Left colon (tissue), 2 donors: ENCODE measurements around the gene RPL15. TPM values are rescaled to one million over a fixed set of nuclear protein-coding genes. Genes with fewer than 3 reads are reported as not detected.

ENCODE experiments used
- ATAC-seq: fragments of 200-7000 bp; cut with Tn5 transposase; one replicate; pipeline ENCODE4 v1.9.1; 2020; ENCODE audit warnings: mild to moderate bottlenecking, moderate library complexity
- DNase-seq, 2 donors: peaks; one replicate each; pipeline ENCODE4 v3.0.0-alpha.2; 2020
- intact Hi-C, 2 donors: fragments of 100-400 bp; cut with DNase I in 1 of 2; cut with micrococcal nuclease in 1 of 2; formaldehyde crosslinking; loops; one replicate each; pipeline versions ENCODE4 v1.11.2 to v1.14.0; 2022; cut with DNase I, micrococcal nuclease
- total RNA-seq, 2 donors: library from RNA; stranded (reverse); fragmentation: NEBNext Ultra II Directional; extraction: Animal tissue kit (Norgen Biotek cat#: 25700); gene quantifications; one replicate each; pipeline ENCODE4 v1.2.1, GENCODE V29; 2021
- donor health status: DM: no; HTN: no; CAD: no.
- donor health status: DM: yes; HTN: yes; CAD: no.

The RPL15 gene
- total RNA-seq, 2 donors from 2014 or later = 1,192 to 1,307 TPM

DNA sequence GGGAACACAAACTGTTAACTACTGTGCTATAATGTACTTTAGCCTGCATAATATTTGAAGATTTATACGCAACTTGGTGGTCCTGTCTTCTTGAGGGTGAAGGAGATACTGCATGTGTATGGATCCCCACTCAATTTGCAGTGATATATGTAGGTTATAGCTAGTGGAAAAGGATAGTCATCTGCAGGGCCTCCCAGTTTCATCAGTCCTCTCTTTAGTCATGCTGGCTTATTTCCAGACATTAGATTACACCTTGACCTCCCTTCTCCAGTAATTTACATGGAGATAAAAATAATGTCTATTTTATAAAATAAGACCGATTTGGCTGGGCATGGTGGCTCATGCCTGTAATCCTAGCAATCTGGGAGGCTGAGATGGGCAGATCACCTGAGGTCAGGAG is 31.8 kb downstream of the RPL15 start:
- intact Hi-C loops = no loop called here
- no peak for ATAC-seq
- DNase-seq = no peak

DNA sequence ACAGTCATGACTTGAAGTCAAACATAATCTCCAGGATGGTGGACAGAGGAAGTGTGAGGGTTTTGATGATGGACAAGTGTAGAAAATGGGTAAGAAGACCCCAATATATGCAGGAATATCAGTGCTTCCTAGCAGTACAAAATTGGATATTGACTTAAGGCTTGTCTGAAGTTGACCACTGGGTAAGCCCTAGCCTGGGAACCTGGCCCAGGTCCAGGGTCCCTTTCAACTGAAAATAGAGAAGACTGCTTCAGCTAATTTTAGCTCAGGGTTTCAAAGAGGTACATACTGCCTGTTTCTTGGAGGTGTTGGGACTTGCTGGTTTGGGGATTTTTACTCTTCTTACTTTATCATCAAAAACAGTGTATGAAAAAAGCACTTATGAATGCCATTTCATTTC is 32.9 kb downstream of the RPL15 start:
- ATAC-seq = no peak
- intact Hi-C loops = no loop called here
- peak in 1 of 2 donors; percentile 42 for DNase-seq

DNA sequence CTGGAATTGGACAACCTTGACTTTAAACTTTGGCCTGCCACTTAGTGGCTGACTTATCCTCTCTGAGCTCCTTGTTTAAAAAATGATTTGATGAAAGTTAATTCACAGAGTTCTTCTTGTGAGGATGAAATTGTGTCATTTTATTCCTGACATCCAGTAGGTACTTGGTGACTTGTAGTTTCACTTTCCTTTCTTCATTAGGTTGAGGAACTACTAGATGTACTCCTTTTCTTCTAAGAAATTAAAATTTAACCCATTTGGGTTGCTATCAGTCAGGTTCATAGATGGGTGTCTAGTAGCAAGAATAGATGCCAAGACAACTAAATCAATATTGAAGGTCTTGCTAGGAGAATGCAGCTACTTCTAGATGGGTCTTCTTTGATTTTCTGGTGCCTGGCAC is 33.4 kb downstream of the RPL15 start:
- intact Hi-C loops = no loop called here

DNA sequence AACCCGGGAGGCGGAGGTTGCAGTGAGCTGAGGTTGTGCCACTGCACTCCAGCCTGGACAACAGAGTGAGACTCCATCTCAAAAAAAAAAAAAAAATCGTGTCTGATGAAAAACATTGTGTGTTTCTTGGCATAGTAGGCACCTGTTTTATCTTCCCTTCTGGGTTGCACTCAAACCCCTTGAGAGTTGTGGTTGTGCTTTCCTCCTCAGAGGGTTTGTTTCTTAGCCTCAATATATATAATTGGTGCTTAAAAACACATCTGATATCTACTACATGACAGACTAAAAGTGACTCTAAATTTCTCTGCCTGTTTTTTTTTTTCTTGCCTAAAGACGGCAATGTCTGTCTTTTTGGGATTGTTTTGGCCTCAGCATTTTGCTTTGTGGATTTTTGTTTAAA is 35.7 kb downstream of the RPL15 start:
- ATAC-seq (no peak), DNase-seq (no peak)
- intact Hi-C loops = no loop called here

More for the DNA sequence above, 33.4 kb downstream of the RPL15 start:
- ATAC-seq (no peak), DNase-seq (no peak)

DNA sequence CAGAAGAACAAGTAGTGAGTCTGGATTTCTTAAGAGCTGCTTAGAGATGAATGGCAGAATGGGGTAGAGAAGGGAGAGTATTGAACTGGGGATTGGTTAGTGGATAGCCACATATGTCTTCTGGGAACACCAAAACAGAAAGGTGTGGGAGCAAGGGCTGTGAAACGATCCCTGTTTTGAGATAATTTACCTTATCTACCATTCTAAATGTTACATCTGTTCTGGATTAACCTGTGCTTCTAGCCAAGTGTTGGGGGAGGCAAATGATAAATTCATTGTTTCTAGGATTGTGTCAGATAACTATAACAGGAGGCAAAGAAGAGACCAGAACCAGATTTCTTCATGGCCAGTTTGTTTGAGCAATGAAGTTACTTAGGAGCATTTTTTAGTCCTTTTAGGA is 36.6 kb downstream of the RPL15 start:
- ATAC-seq (no peak), DNase-seq (no peak)
- intact Hi-C loops = no loop called here

DNA sequence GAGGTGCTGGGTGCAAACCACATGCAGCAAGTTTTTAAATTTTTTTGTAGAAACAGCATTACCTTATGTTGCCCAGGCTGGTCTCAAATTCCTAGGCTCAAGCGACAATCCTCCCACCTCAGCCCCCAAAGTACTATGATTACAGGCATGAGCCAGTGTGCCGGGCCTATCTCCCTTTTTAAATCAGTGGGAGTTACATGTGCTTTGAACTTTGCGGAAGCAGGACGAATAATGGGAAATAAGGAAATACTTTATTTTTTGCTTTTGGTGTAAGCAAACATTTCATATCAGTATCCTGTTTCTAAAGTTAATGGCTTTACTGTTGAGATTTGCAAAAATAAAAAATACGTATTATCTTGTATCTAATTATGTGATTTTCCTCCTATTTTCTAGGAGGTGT is 37.2 kb downstream of the RPL15 start:
- ATAC-seq (peak; percentile 56), DNase-seq (no peak)
- intact Hi-C loops = no loop called here

DNA sequence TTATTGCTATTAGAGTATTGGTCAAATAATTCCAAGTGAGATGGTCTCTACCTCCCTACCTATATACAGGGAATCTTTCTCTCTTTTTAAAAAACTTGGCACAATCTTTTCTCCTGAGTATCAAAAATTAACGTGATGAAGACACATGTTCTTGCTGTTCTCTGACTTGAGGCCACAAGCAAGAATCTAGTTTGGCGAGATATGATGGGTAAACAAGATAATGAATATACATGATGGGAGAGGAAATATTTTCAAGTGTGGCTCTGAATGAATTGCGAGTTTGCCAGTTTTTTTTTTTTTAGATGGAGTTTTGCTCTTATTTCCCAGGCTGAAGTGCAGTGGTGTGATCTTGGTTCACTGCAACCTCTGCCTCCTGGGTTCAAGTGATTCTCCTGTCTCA is 39.8 kb downstream of the RPL15 start:
- intact Hi-C loops = no loop called here
- DNase-seq (no peak), ATAC-seq (no peak)

DNA sequence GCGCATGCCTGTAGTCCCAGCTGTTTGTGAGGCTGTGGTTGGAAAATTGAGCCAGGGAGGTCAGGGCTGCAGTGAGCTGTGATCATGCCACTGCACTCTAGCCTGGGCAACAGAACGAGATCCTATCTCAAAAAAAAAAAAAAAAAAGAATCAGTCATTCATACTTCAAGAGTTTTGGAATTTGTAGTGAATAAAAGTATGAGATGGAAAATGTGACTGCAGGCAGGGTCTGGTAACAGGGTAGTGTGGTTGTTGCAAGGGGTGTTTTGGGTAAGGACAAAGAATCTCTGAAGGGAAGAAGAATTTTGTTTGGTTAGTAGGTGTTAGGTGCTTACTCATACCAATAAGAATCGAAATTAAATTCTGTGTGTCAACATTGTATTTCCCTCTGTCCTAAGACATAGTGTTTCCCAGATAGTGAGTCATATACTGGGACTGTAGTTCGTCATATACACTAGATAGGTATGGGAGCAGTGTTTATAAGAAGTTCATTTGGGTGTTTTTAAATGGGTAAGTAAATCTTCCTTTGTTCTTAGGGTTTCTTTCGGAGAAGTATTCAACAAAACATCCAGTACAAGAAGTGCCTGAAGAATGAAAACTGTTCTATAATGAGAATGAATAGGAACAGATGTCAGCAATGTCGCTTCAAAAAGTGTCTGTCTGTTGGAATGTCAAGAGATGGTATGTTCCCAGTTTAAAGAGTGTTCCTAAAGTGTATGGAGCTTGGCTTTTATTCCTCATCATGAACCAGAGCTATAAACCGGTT is 42.4 kb downstream of the RPL15 start:
- DNase-seq (no peak), ATAC-seq (peak; percentile 88)
- intact Hi-C loops = no loop called here

DNA sequence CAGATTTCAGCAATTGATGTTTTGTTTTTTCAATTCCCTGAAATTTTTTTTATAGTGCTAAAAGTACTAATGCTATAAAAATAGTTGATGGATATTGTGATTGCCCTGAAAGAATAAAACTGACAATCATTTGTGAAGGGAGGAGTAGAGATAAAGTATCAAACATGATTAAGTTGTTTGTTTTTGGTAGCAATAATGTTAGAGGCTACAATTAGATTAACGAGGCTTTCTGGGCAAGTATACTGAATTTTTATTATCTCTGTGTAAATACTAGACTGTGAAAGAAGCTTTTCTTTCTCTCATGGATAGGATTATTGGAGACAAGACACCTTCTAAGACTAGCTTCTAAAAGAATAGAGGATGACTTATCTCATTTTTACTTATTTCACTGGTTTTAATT is 43.7 kb downstream of the RPL15 start:
- intact Hi-C loops = no loop called here
- DNase-seq (no peak), ATAC-seq (peak; percentile 75)

DNA sequence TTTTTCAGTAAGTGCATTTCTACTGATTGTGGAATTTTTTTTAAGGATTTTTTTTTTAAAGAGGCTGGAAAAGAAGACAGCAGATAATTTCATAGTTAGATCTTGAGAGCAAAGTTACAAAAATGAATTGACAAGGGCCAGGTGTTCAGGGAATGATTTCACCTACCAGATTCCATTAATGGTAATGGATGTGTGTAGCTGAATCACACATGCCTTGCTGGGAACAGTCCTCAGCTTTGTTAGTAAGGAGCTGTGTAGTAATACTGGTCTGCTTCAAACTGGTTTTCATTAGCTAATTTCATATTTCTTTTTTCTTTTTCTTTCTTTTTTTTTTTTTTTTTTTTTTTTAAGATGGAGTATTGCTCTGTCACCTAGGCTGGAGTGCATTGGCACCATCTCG is 44.1 kb downstream of the RPL15 start:
- no peak for ATAC-seq
- DNase-seq = no peak
- intact Hi-C loops = no loop called here

DNA sequence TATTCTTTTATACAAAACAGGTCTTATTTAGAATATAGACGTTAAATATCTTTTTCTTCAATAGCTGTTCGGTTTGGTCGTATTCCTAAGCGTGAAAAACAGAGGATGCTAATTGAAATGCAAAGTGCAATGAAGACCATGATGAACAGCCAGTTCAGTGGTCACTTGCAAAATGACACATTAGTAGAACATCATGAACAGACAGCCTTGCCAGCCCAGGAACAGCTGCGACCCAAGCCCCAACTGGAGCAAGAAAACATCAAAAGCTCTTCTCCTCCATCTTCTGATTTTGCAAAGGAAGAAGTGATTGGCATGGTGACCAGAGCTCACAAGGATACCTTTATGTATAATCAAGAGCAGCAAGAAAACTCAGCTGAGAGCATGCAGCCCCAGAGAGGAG is 45.0 kb downstream of the RPL15 start:
- DNase-seq = no peak
- intact Hi-C loops = no loop called here
- ATAC-seq = no peak

DNA sequence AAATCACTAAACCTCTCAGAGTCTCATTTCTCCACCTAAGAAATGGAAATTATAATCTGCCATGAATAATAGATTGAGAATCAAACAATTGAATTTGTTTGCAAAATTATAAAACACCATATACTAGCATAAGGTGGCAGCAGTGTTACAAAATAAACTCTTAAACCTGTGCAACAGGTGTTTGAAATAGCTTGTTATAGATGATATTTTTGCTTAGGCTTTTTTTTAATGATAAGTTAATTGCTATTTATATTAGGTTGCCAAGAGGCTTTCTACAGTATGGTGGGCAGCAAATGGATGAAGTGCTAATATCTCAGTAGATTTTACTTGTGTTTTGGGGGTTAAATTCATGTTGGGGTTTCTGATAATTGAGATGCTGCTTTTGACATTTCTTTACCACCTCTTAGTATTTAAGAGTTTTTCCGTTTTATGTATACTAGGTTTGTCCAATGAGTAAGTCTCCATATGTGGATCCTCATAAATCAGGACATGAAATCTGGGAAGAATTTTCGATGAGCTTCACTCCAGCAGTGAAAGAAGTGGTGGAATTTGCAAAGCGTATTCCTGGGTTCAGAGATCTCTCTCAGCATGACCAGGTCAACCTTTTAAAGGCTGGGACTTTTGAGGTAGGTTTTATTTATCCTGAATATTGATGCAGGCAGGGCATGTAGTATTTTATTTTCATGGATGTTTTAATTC is 47.8 kb downstream of the RPL15 start:
- DNase-seq (no peak), ATAC-seq (no peak)
- intact Hi-C loops = no loop called here

DNA sequence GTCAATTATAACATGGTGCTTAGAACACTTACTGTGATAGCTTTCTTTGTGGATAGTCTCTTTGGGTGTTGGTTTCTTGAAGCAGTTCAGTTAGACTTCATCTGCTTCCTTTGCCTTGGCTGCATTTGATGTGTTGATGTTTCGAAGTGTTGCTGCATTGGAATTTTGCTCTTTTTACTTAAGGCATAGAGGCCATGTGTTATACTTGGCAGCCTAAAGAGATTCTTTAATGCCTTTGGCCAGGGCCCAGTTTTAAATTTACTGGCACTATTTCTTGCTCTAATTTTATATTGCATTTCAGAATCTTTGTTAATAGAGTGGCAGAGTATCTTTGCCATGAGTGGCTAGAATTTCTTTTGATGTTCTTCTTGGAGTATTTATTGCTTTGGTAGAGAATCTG is 49.4 kb downstream of the RPL15 start:
- DNase-seq = no peak
- intact Hi-C loops = no loop called here
- no peak for ATAC-seq

DNA sequence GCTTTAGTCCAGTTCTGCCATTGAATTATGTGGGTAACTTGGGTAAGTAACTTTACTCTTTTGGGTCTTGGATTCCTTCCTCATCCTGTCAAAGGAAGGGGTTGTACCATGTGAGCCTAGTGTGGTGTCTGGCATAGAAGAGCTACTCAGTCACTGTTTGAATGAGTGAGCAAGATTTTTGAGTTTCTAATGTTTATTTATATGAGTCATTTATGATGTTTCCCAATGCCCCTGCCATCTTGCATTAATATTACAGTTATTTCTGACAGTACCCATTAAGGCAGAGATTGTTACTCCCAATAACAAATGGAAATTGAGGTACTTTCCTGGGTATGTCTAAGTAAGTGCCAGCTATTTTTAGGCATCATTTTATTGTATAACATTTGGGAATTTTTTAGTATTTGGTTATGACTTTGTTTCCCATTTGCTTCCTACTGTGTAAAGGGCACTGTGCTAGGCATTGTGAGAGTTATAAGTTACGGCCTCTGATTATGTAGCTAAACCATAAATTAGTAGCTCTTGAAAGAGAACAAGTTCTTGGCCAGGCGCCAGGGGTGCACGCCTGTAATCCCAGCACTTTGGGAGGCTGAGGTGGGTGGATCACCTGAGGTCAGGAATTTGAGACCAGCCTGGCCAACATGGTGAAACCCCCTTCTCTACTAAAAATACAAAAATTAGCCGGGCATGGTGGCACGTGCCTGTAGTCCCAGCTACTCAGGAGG is 51.7 kb downstream of the RPL15 start:
- intact Hi-C loops = no loop called here
- no peak for DNase-seq
- ATAC-seq = no peak

DNA sequence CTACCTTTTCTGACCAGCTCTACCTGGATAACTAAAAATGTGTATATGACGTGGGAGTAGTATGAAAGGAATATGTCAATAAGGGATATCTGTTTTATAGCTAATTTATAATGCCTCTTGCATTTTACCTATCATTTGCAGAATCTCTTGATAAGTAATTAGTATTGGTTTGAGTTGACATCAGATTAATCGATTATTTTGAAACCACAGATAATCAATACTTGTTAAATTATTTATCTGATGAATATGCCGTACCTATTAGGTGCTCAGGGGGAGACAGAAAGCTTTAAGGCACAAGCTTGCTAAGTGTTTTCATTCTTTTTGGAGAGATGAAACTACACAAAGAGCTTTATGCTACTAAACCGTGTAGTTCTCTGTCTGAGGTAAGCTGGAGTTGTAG is 52.5 kb downstream of the RPL15 start:
- intact Hi-C loops = no loop called here
- DNase-seq (no peak), ATAC-seq (no peak)

Other genes starting within 250 kb of the RPL15 start
- gene UBE2E1, start 111.2 kb upstream of the RPL15 start, total RNA-seq = 10 to 100 TPM; 65.6 to 96.3 TPM
- gene NKIRAS1, start 142 bp upstream of the RPL15 start, total RNA-seq = 1 to 10 TPM; 3.4 to 5.4 TPM
- gene NR1D2, start 28.2 kb downstream of the RPL15 start, total RNA-seq = 10 to 100 TPM; 23.1 to 29.4 TPM